Measurements from ENCODE around the gene MSH2.
"Not testable (repeated sequence)": the region's sequence is repeated elsewhere in the genome, so short reads cannot be mapped to it uniquely, and the experiment has no call there.

Gene MSH2

GRCh38 chr2:47402805-47403608 lies at the start of gene MSH2:
TSS of gene MSH2 (plus strand) at chr2:47403156. CDS start at chr2:47403192, 36 bp downstream.
- H3K9me3 Mint-ChIP-seq = no peaks in the 10 kb centered on the region
- H3K27ac Mint-ChIP-seq = peak within 1 kb of the TSS; percentile 86
- peak; percentile 94 for ATAC-seq (ENCODE audit: low read depth)

GRCh38 chr2:47354013-47354847 lies 48.7 kb upstream of the MSH2 start:
- no peak for ATAC-seq (ENCODE audit: low read depth)
- Mint-ChIP-seq H3K27ac (no peak overlapping the region), H3K4me1 (no peaks in the 10 kb centered on the region), H3K27me3 (peaks cover 3% of the 10 kb centered on the region), H3K36me3 (no peaks in the 10 kb centered on the region), H3K9me3 (no peaks in the 10 kb centered on the region), H3K4me3 (no peak overlapping the region)
- no peak for DNase-seq (ENCODE audit: low spot score in 2 of 2)

More at GRCh38 chr2:47402805-47403608, at the start of gene MSH2:
- peaks cover 11% of the 10 kb centered on the region for H3K4me1 Mint-ChIP-seq
- peak within 1 kb of the TSS; percentile 98 for H3K4me3 Mint-ChIP-seq
- peaks cover 11% of the 10 kb centered on the region for H3K36me3 Mint-ChIP-seq
- H3K27me3 Mint-ChIP-seq = no peaks in the 10 kb centered on the region
- DNase-seq (ENCODE audit: low spot score in 2 of 2) = peak; percentile 76 to 82

DNA sequence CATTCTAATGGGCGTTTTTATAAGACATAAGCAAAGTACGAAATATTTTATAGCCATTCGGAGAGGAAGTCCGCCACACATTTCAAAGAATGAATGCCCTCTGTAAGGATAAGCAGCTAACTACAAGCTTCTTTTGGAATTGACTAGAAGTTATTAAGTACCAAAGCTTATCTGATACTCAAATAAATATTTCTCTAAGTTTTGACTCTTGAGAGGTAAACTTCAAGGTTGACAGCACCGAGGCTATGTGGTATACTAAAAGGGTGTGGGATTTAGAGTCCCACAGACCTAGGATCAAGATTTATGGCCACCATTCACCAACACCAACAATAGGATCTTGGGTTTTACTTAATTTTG lies 48.1 kb upstream of the MSH2 start:
- Mint-ChIP-seq H3K4me1 (no peaks in the 10 kb centered on the region), H3K4me3 (no peak overlapping the region), H3K27ac (no peak overlapping the region), H3K36me3 (no peaks in the 10 kb centered on the region), H3K9me3 (no peaks in the 10 kb centered on the region), H3K27me3 (peaks cover 5% of the 10 kb centered on the region)
- ATAC-seq (ENCODE audit: low read depth) (no peak), DNase-seq (ENCODE audit: low spot score in 2 of 2) (no peak)

- Mint-ChIP-seq H3K9me3 (no peaks in the 10 kb centered on the region), H3K4me3 (no peak overlapping the region), H3K4me1 (no peaks in the 10 kb centered on the region), H3K27ac (no peak overlapping the region), H3K27me3 (peaks cover 9% of the 10 kb centered on the region), H3K36me3 (no peaks in the 10 kb centered on the region)
- ATAC-seq (ENCODE audit: low read depth) = no peak
- no peak for DNase-seq (ENCODE audit: low spot score in 2 of 2)
Measured at GRCh38 chr2:47357483-47357882, 45.5 kb upstream of the MSH2 start.

- no peak for ATAC-seq (ENCODE audit: low read depth)
- Mint-ChIP-seq H3K9me3 (no peaks in the 10 kb centered on the region), H3K27ac (no peak overlapping the region)
Measured at GRCh38 chr2:47359375-47359868, 43.5 kb upstream of the MSH2 start.

GRCh38 chr2:47360283-47360682 lies 42.7 kb upstream of the MSH2 start:
- H3K4me3 Mint-ChIP-seq = no peak overlapping the region
- DNase-seq (ENCODE audit: low spot score in 2 of 2) = no peak
- H3K4me1 Mint-ChIP-seq = no peaks in the 10 kb centered on the region
- H3K36me3 Mint-ChIP-seq = no peaks in the 10 kb centered on the region
- ATAC-seq (ENCODE audit: low read depth) = no peak
- H3K27ac Mint-ChIP-seq = no peak overlapping the region
- H3K27me3 Mint-ChIP-seq = peaks cover 9% of the 10 kb centered on the region
- no peaks in the 10 kb centered on the region for H3K9me3 Mint-ChIP-seq

More at GRCh38 chr2:47359375-47359868, 43.5 kb upstream of the MSH2 start:
- no peaks in the 10 kb centered on the region for H3K36me3 Mint-ChIP-seq
- peaks cover 9% of the 10 kb centered on the region for H3K27me3 Mint-ChIP-seq
- no peak for DNase-seq (ENCODE audit: low spot score in 2 of 2)
- no peaks in the 10 kb centered on the region for H3K4me1 Mint-ChIP-seq
- no peak overlapping the region for H3K4me3 Mint-ChIP-seq

DNA sequence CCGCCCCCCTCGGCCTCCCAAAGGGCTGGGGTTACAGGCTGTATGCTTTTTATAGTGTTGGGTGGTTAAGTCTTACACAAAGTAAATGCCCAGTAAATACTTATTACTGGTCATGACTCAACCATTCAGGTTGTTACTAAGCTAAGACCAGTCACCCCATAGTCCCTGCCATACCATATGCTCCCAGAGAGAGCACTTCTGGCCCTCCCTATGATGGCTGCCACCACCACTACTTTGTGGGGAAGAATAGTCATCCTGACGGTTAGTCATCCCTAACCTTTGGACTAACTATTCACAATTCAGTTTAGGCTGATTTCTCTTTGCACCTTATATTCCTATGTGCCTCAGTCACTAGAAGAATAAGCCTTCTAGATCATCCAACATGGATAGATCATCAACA lies 42.0 kb upstream of the MSH2 start:
- no peaks in the 10 kb centered on the region for H3K4me1 Mint-ChIP-seq
- H3K9me3 Mint-ChIP-seq = no peaks in the 10 kb centered on the region
- no peaks in the 10 kb centered on the region for H3K36me3 Mint-ChIP-seq
- H3K27me3 Mint-ChIP-seq = peaks cover 9% of the 10 kb centered on the region
- no peak overlapping the region for H3K27ac Mint-ChIP-seq
- ATAC-seq (ENCODE audit: low read depth) (no peak), DNase-seq (ENCODE audit: low spot score in 2 of 2) (no peak)
- no peak overlapping the region for H3K4me3 Mint-ChIP-seq

DNA sequence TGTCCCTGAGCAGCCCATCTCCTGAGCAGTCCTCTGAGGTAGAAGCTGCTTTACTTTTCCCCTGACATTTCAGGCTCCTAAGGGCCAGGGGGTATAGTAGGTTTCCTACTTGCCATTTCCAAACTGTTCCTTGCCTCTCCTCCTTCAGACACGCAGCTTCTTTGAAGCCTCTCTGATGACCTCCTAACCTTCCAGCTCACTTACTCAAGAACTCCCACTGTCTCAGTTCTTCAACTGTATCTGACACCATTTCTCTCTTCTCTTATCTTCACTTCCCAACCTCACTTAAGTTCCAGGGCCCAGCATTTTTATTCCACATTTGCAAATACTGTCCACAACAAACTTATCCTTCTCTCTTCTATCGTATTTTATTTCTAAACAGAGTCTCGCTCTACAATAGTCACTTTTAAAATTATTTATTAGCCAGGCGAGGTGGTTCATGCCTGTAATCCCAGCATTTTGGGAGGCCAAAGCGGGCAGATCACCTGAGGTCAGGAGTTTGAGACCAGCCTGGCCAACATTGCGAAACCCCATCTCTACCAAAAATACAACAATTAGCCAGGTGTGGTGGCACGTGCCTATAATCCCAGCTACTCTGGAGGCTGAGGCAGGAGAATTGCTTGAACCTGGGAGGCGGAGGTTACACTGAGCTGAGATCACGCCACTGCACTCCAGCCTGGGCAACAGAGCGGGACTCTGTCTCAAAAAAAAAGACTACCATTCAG lies 41.3 kb upstream of the MSH2 start:
- H3K4me1 Mint-ChIP-seq; H3K9me3 Mint-ChIP-seq; H3K4me3 Mint-ChIP-seq; ATAC-seq (ENCODE audit: low read depth); H3K27ac Mint-ChIP-seq; H3K27me3 Mint-ChIP-seq; DNase-seq (ENCODE audit: low spot score in 2 of 2); H3K36me3 Mint-ChIP-seq: not testable (repeated sequence)

- H3K27me3 Mint-ChIP-seq = peaks cover 4% of the 10 kb centered on the region
Measured at GRCh38 chr2:47373747-47374146, 29.2 kb upstream of the MSH2 start.

GRCh38 chr2:47375307-47375706 lies 27.6 kb upstream of the MSH2 start:
- H3K4me3 Mint-ChIP-seq = no peak overlapping the region
- ATAC-seq (ENCODE audit: low read depth) (no peak), DNase-seq (ENCODE audit: low spot score in 2 of 2) (no peak)
- no peaks in the 10 kb centered on the region for H3K36me3 Mint-ChIP-seq
- no peaks in the 10 kb centered on the region for H3K9me3 Mint-ChIP-seq
- H3K27ac Mint-ChIP-seq = no peak overlapping the region
- no peaks in the 10 kb centered on the region for H3K4me1 Mint-ChIP-seq
- H3K27me3 Mint-ChIP-seq = peaks cover 4% of the 10 kb centered on the region

More at GRCh38 chr2:47373747-47374146, 29.2 kb upstream of the MSH2 start:
- Mint-ChIP-seq H3K4me1 (no peaks in the 10 kb centered on the region), H3K4me3 (no peak overlapping the region), H3K36me3 (no peaks in the 10 kb centered on the region), H3K27ac (no peak overlapping the region), H3K9me3 (no peaks in the 10 kb centered on the region)
- DNase-seq (ENCODE audit: low spot score in 2 of 2) = no peak
- no peak for ATAC-seq (ENCODE audit: low read depth)

- Mint-ChIP-seq H3K4me1 (no peaks in the 10 kb centered on the region), H3K27me3 (peaks cover 2% of the 10 kb centered on the region), H3K4me3 (no peak overlapping the region), H3K27ac (no peak overlapping the region), H3K9me3 (no peaks in the 10 kb centered on the region), H3K36me3 (no peaks in the 10 kb centered on the region)
- DNase-seq (ENCODE audit: low spot score in 2 of 2) = no peak
- ATAC-seq (ENCODE audit: low read depth) = no peak
Measured at GRCh38 chr2:47379384-47379783, 23.6 kb upstream of the MSH2 start.

DNA sequence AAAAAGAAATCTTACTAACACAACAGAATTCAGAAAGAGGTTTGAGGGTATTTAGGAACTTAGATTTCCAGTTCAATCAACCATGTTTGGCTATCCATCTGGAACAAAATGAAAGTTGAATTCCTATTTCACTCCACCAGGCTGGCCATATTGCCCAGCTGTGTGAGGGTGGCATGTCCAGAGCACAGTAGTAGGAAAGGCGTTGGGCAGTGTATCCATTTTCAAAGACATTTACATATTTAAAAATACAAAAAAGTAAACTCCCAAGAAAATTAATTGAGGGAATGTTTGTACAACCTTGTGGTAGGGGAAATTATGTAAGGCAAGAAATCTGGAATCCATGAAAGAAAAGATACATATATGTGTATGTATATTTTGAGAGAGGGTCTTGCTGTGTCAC lies 21.5 kb upstream of the MSH2 start:
- no peak overlapping the region for H3K4me3 Mint-ChIP-seq
- DNase-seq (ENCODE audit: low spot score in 2 of 2) = no peak
- H3K9me3 Mint-ChIP-seq = no peaks in the 10 kb centered on the region
- no peaks in the 10 kb centered on the region for H3K27me3 Mint-ChIP-seq
- no peak for ATAC-seq (ENCODE audit: low read depth)
- H3K27ac Mint-ChIP-seq = no peak overlapping the region
- no peaks in the 10 kb centered on the region for H3K4me1 Mint-ChIP-seq
- no peaks in the 10 kb centered on the region for H3K36me3 Mint-ChIP-seq

DNA sequence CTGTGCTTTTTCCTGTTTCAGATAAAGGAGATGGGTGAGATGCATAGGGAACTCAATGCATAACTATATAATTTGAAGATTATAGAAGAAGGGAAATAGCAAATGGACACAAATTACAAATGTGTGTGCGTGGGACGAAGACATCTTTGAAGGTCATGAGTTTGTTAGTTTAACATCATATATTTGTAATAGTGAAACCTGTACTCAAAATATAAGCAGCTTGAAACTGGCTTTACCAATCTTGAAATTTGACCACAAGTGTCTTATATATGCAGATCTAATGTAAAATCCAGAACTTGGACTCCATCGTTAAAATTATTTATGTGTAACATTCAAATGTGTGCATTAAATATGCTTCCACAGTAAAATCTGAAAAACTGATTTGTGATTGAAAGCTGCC lies 16.4 kb upstream of the MSH2 start:
- Mint-ChIP-seq H3K4me1 (peaks cover 3% of the 10 kb centered on the region), H3K27me3 (peaks cover 3% of the 10 kb centered on the region), H3K4me3 (no peak overlapping the region), H3K27ac (no peak overlapping the region), H3K9me3 (no peaks in the 10 kb centered on the region), H3K36me3 (no peaks in the 10 kb centered on the region)
- ATAC-seq (ENCODE audit: low read depth) = no peak
- no peak for DNase-seq (ENCODE audit: low spot score in 2 of 2)

- no peak for ATAC-seq (ENCODE audit: low read depth)
- peaks cover 3% of the 10 kb centered on the region for H3K4me1 Mint-ChIP-seq
- no peak overlapping the region for H3K4me3 Mint-ChIP-seq
- H3K27ac Mint-ChIP-seq = no peak overlapping the region
- H3K36me3 Mint-ChIP-seq = no peaks in the 10 kb centered on the region
- no peaks in the 10 kb centered on the region for H3K9me3 Mint-ChIP-seq
- peaks cover 3% of the 10 kb centered on the region for H3K27me3 Mint-ChIP-seq
- no peak for DNase-seq (ENCODE audit: low spot score in 2 of 2)
Measured at GRCh38 chr2:47388888-47389287, 14.1 kb upstream of the MSH2 start.

All from memory B cell (primary cell).